ENCODE results near the gene XAF1. TPM values are rescaled to one million over a fixed set of nuclear protein-coding genes. Genes with fewer than 3 reads are reported as not detected.

The XAF1 gene
- polyA plus RNA-seq, 1 donor (not counting 4 experiments of a cell fraction or from before 2014, with no cell fraction given): 10.6 TPM

- Histone ChIP-seq H3K79me2 (ENCODE audit: control insufficient read depth, insufficient read depth, low read length) (no peaks in the 10 kb centered on the region), H3K4me3 (ENCODE audit: control insufficient read depth in 2 of 3, extremely low read depth in 1 of 3, insufficient read depth in 2 of 3, low read depth in 1 of 3, low read length in 3 of 3) (no peak overlapping the region), H3K9me1 (ENCODE audit: control insufficient read depth, extremely low read depth, insufficient read depth, low read length) (no peaks in the 10 kb centered on the region), H3K9ac (ENCODE audit: control insufficient read depth, extremely low read depth, insufficient read depth, low read length) (no peak overlapping the region), H2AFZ (ENCODE audit: control insufficient read depth, low read length) (no peak overlapping the region), H3K9me3 (ENCODE audit: control insufficient read depth, low read depth, low read length) (no peaks in the 10 kb centered on the region), H3K27me3 (ENCODE audit: control insufficient read depth, extremely low read depth, insufficient read depth, low read length) (peaks cover 9% of the 10 kb centered on the region), H3K4me1 (ENCODE audit: control insufficient read depth, extremely low read depth, insufficient read depth, low read length) (no peaks in the 10 kb centered on the region), H3K36me3 (ENCODE audit: control insufficient read depth in 2 of 2, extremely low read depth in 1 of 2, insufficient read depth in 2 of 2, low read length in 2 of 2) (no peaks in the 10 kb centered on the region), H4K20me1 (ENCODE audit: control insufficient read depth, extremely low read depth, insufficient read depth, low read length) (no peaks in the 10 kb centered on the region), H3K4me2 (ENCODE audit: control insufficient read depth, extremely low read depth, insufficient read depth, low read depth, low read length) (no peak overlapping the region), H3K27ac (ENCODE audit: control insufficient read depth, insufficient read depth, low read length) (no peak overlapping the region)
- FAIRE-seq (no peak), DNase-seq (ENCODE audit: low read depth, low spot score) (no peak)
- dilution Hi-C loops (cut with MboI; ENCODE audit: extremely low pct_ligation_motif_present, low sequenced_read_pairs): no loop called here
- no peak for TF ChIP-seq CTCF (optimal IDR thresholded peaks at IDR 0.05 in 1 of 3, IDR thresholded peaks at IDR 0.05 in 1 of 3, conservative IDR thresholded peaks at IDR 0.05 in 1 of 3; ENCODE audit: extremely low read depth in 1 of 3, insufficient read depth in 2 of 3, low read length in 3 of 3)
- TF ChIP-seq EZH2 (IDR thresholded peaks at IDR 0.05; ENCODE audit: low read length): no peak
These were observed 25.0 kb downstream of the XAF1 start for GRCh38 chr17:6780886-6781285.

DNA sequence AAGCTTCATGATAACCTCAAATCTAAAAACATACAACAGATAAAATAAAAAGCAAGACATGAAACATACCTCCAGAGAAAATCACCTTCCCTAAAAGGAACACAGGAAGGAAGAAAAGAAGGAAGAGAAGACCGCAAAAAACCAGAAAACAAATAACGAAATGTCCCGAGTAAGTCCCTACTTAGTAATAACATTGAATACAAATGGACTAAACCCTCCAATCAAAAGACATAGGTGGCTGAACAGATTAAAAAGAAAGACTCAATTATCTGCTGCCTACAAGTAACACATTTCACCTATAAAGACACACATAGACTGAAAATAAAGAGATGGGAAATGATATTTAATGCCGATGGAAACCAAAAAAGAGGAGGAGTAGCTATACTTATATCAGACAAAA lies 26.4 kb downstream of the XAF1 start:
- no peak overlapping the region for H3K4me3 ChIP-seq (ENCODE audit: control insufficient read depth in 2 of 3, extremely low read depth in 1 of 3, insufficient read depth in 2 of 3, low read depth in 1 of 3, low read length in 3 of 3)
- H3K9me1 ChIP-seq (ENCODE audit: control insufficient read depth, extremely low read depth, insufficient read depth, low read length): no peaks in the 10 kb centered on the region
- no peak overlapping the region for H2AFZ ChIP-seq (ENCODE audit: control insufficient read depth, low read length)
- H3K4me1 ChIP-seq (ENCODE audit: control insufficient read depth, extremely low read depth, insufficient read depth, low read length): peaks cover 9% of the 10 kb centered on the region
- no peaks in the 10 kb centered on the region for H4K20me1 ChIP-seq (ENCODE audit: control insufficient read depth, extremely low read depth, insufficient read depth, low read length)
- H3K36me3 ChIP-seq (ENCODE audit: control insufficient read depth in 2 of 2, extremely low read depth in 1 of 2, insufficient read depth in 2 of 2, low read length in 2 of 2): no peaks in the 10 kb centered on the region
- H3K4me2 ChIP-seq (ENCODE audit: control insufficient read depth, extremely low read depth, insufficient read depth, low read depth, low read length): no peak overlapping the region
- FAIRE-seq (no peak), DNase-seq (ENCODE audit: low read depth, low spot score) (no peak)
- H3K9me3 ChIP-seq (ENCODE audit: control insufficient read depth, low read depth, low read length): no peaks in the 10 kb centered on the region
- H3K27ac ChIP-seq (ENCODE audit: control insufficient read depth, insufficient read depth, low read length): no peak overlapping the region
- no peaks in the 10 kb centered on the region for H3K79me2 ChIP-seq (ENCODE audit: control insufficient read depth, insufficient read depth, low read length)
- dilution Hi-C loops (cut with MboI; ENCODE audit: extremely low pct_ligation_motif_present, low sequenced_read_pairs): no loop called here
- H3K9ac ChIP-seq (ENCODE audit: control insufficient read depth, extremely low read depth, insufficient read depth, low read length): no peak overlapping the region
- no peaks in the 10 kb centered on the region for H3K27me3 ChIP-seq (ENCODE audit: control insufficient read depth, extremely low read depth, insufficient read depth, low read length)
- TF ChIP-seq CTCF (optimal IDR thresholded peaks at IDR 0.05 in 1 of 3, IDR thresholded peaks at IDR 0.05 in 1 of 3, conservative IDR thresholded peaks at IDR 0.05 in 1 of 3; ENCODE audit: extremely low read depth in 1 of 3, insufficient read depth in 2 of 3, low read length in 3 of 3): no peak
- TF ChIP-seq EZH2 (IDR thresholded peaks at IDR 0.05; ENCODE audit: low read length): no peak

All from keratinocyte (primary cell).